Central memory CD8-positive, alpha-beta T cell (primary cell): ENCODE data around the gene RAB6C.
"Not testable (repeated sequence)": the region's sequence is repeated elsewhere in the genome, so short reads cannot be mapped to it uniquely, and the experiment has no call there.

Source experiments
- ATAC-seq: fragments of 150-1000 bp; cut with Tn5 transposase; replicated peaks from 2 replicates; pipeline ENCODE4 v1.10.0; 2022; ENCODE audit warnings: mild to moderate bottlenecking, moderate FRiP score, moderate number of reproducible peaks; ENCODE audit not compliant: poor library complexity, severe bottlenecking; ENCODE audit errors: extremely low read depth
- DNase-seq, 2 donors: peaks; one replicate each; pipeline ENCODE4 v3.0.0; 2021; ENCODE audit warnings: low spot score in 2 of 2
- H3K27ac Mint-ChIP-seq: one replicate; pipeline ENCODE4 v1.8.0; 2022; ENCODE audit warnings: low read depth, mild to moderate bottlenecking, moderate library complexity, mixed read lengths
- H3K27me3 Mint-ChIP-seq: one replicate; pipeline ENCODE4 v1.8.0; 2022; ENCODE audit warnings: mixed read lengths
- H3K36me3 Mint-ChIP-seq: one replicate; pipeline ENCODE4 v1.8.0; 2022; ENCODE audit warnings: mild to moderate bottlenecking, moderate library complexity, mixed read lengths; ENCODE audit not compliant: insufficient read depth
- H3K4me1 Mint-ChIP-seq: one replicate; pipeline ENCODE4 v1.8.0; 2022; ENCODE audit warnings: mixed read lengths
- H3K4me3 Mint-ChIP-seq: one replicate; pipeline ENCODE4 v1.8.0; 2022; ENCODE audit warnings: mild to moderate bottlenecking, moderate library complexity, mixed read lengths
- H3K9me3 Mint-ChIP-seq: one replicate; pipeline ENCODE4 v1.8.0; 2022; ENCODE audit warnings: mixed read lengths

RAB6C gene

DNA sequence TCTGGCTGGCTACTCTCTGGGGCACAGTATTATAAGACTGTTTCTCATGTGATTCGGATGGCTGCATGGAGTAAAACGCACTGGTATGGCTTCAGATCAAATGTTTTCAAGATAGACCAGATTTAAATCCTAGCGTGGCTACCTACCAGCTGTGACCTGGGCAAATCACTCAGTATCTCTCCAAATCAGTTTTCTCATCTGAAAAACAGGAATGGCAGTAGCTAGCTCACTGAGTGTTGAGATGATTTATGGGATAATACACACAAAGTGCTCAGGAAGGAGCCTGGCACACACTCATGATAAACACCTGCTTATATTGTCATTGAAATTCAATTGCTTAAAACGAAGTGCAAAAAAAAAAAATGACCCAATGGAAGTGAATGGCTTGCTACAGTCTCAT is 10.9 kb upstream of the RAB6C start:
- not testable (repeated sequence) for H3K36me3 Mint-ChIP-seq, ATAC-seq, H3K4me3 Mint-ChIP-seq, H3K9me3 Mint-ChIP-seq, H3K4me1 Mint-ChIP-seq, H3K27me3 Mint-ChIP-seq, H3K27ac Mint-ChIP-seq, DNase-seq

- H3K4me1 Mint-ChIP-seq: peaks cover 7% of the 10 kb centered on the region
Measured at GRCh38 chr2:129975016-129975774, 4.3 kb upstream of the RAB6C start.

GRCh38 chr2:129976969-129977368 is 2.5 kb upstream of the RAB6C start:
- H3K27me3 Mint-ChIP-seq: peaks cover 60% of the 10 kb centered on the region
- not testable (repeated sequence) for ATAC-seq, H3K9me3 Mint-ChIP-seq, H3K36me3 Mint-ChIP-seq, DNase-seq, H3K4me1 Mint-ChIP-seq, H3K27ac Mint-ChIP-seq, H3K4me3 Mint-ChIP-seq

More at GRCh38 chr2:129975016-129975774, 4.3 kb upstream of the RAB6C start:
- H3K9me3 Mint-ChIP-seq: no peaks in the 10 kb centered on the region
- no peak overlapping the region for H3K4me3 Mint-ChIP-seq
- ATAC-seq: no peak
- peaks cover 43% of the 10 kb centered on the region for H3K27me3 Mint-ChIP-seq
- DNase-seq: no peak
- H3K27ac Mint-ChIP-seq: no peak overlapping the region
- no peaks in the 10 kb centered on the region for H3K36me3 Mint-ChIP-seq

GRCh38 chr2:129977986-129978385 is 1.5 kb upstream of the RAB6C start:
- Mint-ChIP-seq H3K4me3 (no peak overlapping the region), H3K9me3 (no peaks in the 10 kb centered on the region), H3K27ac (no peak overlapping the region), H3K4me1 (peaks cover 7% of the 10 kb centered on the region), H3K36me3 (no peaks in the 10 kb centered on the region), H3K27me3 (peaks cover 70% of the 10 kb centered on the region)
- DNase-seq: no peak
- ATAC-seq: no peak

DNA sequence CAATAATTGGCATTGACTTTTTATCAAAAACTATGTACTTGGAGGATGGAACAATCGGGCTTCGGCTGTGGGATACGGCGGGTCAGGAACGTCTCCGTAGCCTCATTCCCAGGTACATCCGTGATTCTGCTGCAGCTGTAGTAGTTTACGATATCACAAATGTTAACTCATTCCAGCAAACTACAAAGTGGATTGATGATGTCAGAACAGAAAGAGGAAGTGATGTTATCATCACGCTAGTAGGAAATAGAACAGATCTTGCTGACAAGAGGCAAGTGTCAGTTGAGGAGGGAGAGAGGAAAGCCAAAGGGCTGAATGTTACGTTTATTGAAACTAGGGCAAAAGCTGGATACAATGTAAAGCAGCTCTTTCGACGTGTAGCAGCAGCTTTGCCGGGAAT is 780 bp downstream of the RAB6C start:
- not testable (repeated sequence) for H3K36me3 Mint-ChIP-seq, DNase-seq, H3K27ac Mint-ChIP-seq, H3K4me1 Mint-ChIP-seq, H3K9me3 Mint-ChIP-seq, ATAC-seq
- Mint-ChIP-seq H3K4me3 (peak overlapping the region; percentile 11), H3K27me3 (peaks cover 84% of the 10 kb centered on the region)

GRCh38 chr2:129981689-129982088 is 2.2 kb downstream of the RAB6C start:
- ATAC-seq, H3K4me1 Mint-ChIP-seq, H3K27ac Mint-ChIP-seq, DNase-seq, H3K36me3 Mint-ChIP-seq, H3K4me3 Mint-ChIP-seq, H3K9me3 Mint-ChIP-seq: not testable (repeated sequence)
- peaks cover 86% of the 10 kb centered on the region for H3K27me3 Mint-ChIP-seq

DNA sequence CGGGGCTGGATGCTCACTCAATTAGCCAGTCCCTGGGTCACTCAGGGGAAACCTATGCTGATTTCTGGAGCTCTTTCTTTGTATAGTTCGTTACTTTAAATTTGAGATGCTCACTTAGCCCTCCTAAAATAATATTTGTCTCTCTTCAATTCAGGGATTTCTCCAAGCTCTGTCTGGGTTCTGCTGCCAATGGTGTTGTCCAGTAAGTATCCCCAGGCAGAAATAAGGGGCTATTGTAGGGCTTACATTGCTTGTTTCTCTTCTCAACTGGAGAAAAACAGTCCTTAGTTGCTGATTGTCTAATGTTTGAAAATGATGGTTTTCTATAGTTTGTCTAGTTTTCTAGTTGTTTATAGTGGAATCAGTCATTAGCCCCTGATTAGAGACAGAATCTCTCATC is 5.0 kb downstream of the RAB6C start:
- no peak overlapping the region for H3K27ac Mint-ChIP-seq
- no peak for ATAC-seq
- no peaks in the 10 kb centered on the region for H3K36me3 Mint-ChIP-seq
- no peaks in the 10 kb centered on the region for H3K9me3 Mint-ChIP-seq
- H3K4me1 Mint-ChIP-seq: no peaks in the 10 kb centered on the region
- peaks cover 83% of the 10 kb centered on the region for H3K27me3 Mint-ChIP-seq
- DNase-seq: no peak
- H3K4me3 Mint-ChIP-seq: no peak overlapping the region

DNA sequence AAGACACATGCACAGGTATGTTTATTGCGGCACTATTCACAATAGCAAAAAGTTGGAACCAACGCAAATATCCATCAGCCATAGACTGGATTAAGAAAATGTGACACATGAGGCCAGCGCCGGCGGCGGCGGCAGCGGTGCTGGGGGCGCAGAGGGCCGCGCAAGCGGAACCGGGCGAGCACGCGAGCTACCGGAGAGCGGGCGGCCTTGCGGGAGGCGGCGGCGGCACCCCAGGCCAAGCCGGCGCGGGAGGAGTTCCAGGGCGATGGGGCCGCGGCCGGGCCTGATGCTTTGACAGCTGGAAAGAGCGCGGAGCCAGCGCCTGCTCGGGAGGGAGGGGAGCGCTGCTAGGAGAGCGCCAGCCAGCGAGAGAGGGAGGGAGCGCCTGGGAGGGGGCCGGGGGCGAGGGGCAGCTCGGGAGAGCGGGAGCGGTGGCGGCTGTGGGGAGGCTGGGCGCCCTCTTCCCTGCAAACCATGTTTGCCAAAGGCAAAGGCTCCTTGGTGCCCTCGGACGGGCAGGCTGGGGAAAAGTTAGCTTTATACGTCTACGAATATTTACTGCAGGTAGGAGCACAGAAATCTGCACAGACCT is 13.0 kb downstream of the RAB6C start:
- not testable (repeated sequence) for DNase-seq, H3K9me3 Mint-ChIP-seq, H3K36me3 Mint-ChIP-seq, ATAC-seq, H3K4me1 Mint-ChIP-seq, H3K4me3 Mint-ChIP-seq, H3K27ac Mint-ChIP-seq
- H3K27me3 Mint-ChIP-seq: peaks cover 65% of the 10 kb centered on the region

- not testable (repeated sequence) for ATAC-seq, H3K27ac Mint-ChIP-seq, H3K4me1 Mint-ChIP-seq, H3K4me3 Mint-ChIP-seq, H3K36me3 Mint-ChIP-seq, H3K9me3 Mint-ChIP-seq, DNase-seq
- H3K27me3 Mint-ChIP-seq: peaks cover 62% of the 10 kb centered on the region
Measured at GRCh38 chr2:129993151-129993550, 13.7 kb downstream of the RAB6C start.

GRCh38 chr2:129996657-129997237 is 17.3 kb downstream of the RAB6C start:
- not testable (repeated sequence) for H3K9me3 Mint-ChIP-seq, H3K27ac Mint-ChIP-seq, ATAC-seq, H3K4me3 Mint-ChIP-seq, H3K36me3 Mint-ChIP-seq, H3K4me1 Mint-ChIP-seq, DNase-seq
- H3K27me3 Mint-ChIP-seq: peaks cover 37% of the 10 kb centered on the region

DNA sequence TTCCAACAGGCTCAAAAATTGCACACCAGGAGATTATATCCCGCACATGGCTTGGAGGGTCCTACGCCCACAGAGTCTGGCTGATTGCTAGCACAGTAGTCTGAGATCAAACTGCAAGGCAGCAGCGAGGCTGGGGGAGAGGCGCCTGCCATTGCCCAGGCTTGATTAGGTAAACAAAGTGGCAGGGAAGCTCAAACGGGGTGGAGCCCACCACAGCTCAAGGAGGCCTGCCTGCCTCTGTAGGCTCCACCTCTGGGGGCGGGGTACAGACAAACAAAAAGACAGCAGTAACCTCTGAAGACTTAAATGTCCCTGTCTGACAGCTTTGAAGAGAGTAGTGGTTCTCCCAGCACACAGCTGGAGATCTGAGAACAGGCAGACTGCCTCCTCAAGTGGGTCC is 19.3 kb downstream of the RAB6C start:
- H3K9me3 Mint-ChIP-seq, DNase-seq, H3K4me1 Mint-ChIP-seq, ATAC-seq, H3K36me3 Mint-ChIP-seq, H3K4me3 Mint-ChIP-seq, H3K27ac Mint-ChIP-seq: not testable (repeated sequence)
- H3K27me3 Mint-ChIP-seq: peaks cover 24% of the 10 kb centered on the region

DNA sequence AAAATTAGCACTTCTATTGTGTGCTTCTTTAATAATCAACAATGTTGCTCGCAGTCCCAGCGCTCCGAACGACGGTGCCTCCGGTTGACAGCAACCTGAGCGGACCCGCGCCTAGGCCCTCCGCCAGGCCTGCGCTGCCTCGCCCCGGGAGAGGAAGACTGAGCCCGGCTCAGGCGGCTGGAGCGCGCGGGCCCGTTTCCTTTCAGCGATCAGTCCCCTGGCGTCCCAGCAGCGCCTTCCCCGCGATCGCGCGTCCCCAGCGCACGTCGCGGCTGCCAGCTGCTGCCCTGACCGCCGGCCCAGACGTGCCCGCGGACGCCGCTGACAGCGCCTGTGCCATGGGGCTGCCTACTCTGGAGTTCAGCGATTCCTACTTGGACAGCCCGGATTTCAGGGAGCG is 26.4 kb downstream of the RAB6C start:
- H3K27ac Mint-ChIP-seq, H3K4me1 Mint-ChIP-seq, H3K9me3 Mint-ChIP-seq, DNase-seq, H3K36me3 Mint-ChIP-seq, H3K4me3 Mint-ChIP-seq, ATAC-seq: not testable (repeated sequence)
- H3K27me3 Mint-ChIP-seq: peaks cover 34% of the 10 kb centered on the region

DNA sequence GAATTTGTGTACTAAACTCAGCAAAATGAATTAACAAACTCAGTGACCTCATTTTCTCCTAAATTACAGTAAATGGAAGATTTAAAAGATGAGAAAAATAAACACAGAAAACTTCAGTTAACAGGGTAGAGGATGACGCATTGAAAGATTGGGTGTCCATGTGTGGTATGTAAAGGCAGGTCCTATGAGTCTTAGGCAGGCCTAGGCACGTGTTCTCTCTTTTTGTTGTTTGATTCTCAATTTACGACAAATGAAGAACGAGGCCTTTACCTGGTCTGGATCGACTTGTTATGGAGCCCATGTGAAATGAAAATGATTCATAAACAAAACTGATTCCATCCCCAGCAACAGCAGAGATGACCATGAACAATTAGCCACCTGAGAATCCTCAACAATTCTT is 37.2 kb downstream of the RAB6C start:
- H3K27ac Mint-ChIP-seq, H3K4me3 Mint-ChIP-seq, H3K9me3 Mint-ChIP-seq, H3K36me3 Mint-ChIP-seq, ATAC-seq, H3K4me1 Mint-ChIP-seq, DNase-seq: not testable (repeated sequence)
- H3K27me3 Mint-ChIP-seq: peaks cover 48% of the 10 kb centered on the region
